DMS153 (cell line): ENCODE results near the gene KIDINS220.
A peak's percentile ranks its signal among the peaks of the same experiment; 100 is the strongest.

Experiments
- DNase-seq: peaks from one replicate; lab custom pipeline; 2025; lab: John Stamatoyannopoulos, UW

Gene KIDINS220

GRCh38 chr2:8697190-8697589 is 140.2 kb downstream of the KIDINS220 start:
- DNase-seq, result no peak

GRCh38 chr2:8694737-8695136 is 142.7 kb downstream of the KIDINS220 start:
- DNase-seq, result no peak

GRCh38 chr2:8693157-8693821 is 144.1 kb downstream of the KIDINS220 start:
- no peak for DNase-seq

- DNase-seq, result no peak
These were observed 144.6 kb downstream of the KIDINS220 start for GRCh38 chr2:8692783-8693156.

GRCh38 chr2:8691859-8692437 is 145.5 kb downstream of the KIDINS220 start:
- no peak for DNase-seq

- DNase-seq, result peak; percentile 47
These were observed 151.6 kb downstream of the KIDINS220 start for GRCh38 chr2:8685697-8686358.

- DNase-seq, result peak; percentile 77
These were observed 152.3 kb downstream of the KIDINS220 start for GRCh38 chr2:8684878-8685696.

- DNase-seq, result no peak
These were observed 152.9 kb downstream of the KIDINS220 start for GRCh38 chr2:8684540-8684877.

GRCh38 chr2:8682719-8683667 is 154.4 kb downstream of the KIDINS220 start:
- DNase-seq, result peak; percentile 25

- peak; percentile 99 for DNase-seq
These were observed 155.4 kb downstream of the KIDINS220 start, which contains the start of gene ID2 for GRCh38 chr2:8681786-8682692. Gene ID2, plus strand, starts transcription at chr2:8682056. Its CDS starts 110 bp downstream, at chr2:8682166.

GRCh38 chr2:8680822-8681760 is 156.3 kb downstream of the KIDINS220 start:
- DNase-seq, result peak; percentile 73

GRCh38 chr2:8679827-8680731 is 157.3 kb downstream of the KIDINS220 start:
- DNase-seq, result peak; percentile 79

- no peak for DNase-seq
These were observed 157.9 kb downstream of the KIDINS220 start for GRCh38 chr2:8679567-8679826.
